Activated CD4-positive, alpha-beta memory T cell treated with anti-CD3 and anti-CD28 coated beads, Interleukin-2, amount 10 ng/mL, durations not matched to agents 7 days and 5 days (primary cell): ENCODE measurements around the gene CEBPE. TPM values are rescaled to one million over a fixed set of nuclear protein-coding genes. Genes with fewer than 3 reads are reported as not detected.

Experiments
- CTCF ChIA-PET: fragments of 350-600 bp; sonication (Branson Sonifier 250); formaldehyde crosslinking; loops from one replicate; lab custom pipeline; 2021; ENCODE audit warnings: antibody characterized with exemption, inconsistent platforms; lab: Charles Lee
- POLR2A ChIA-PET: fragments of 350-600 bp; sonication (Branson Sonifier 250); formaldehyde crosslinking; loops from one replicate; lab custom pipeline; 2021; ENCODE audit warnings: antibody characterized with exemption; lab: Charles Lee
- DNase-seq: peaks from one replicate; pipeline ENCODE4 v3.0.0-alpha.2; 2020
- H3K27ac Mint-ChIP-seq: one replicate; pipeline ENCODE4 v1.8.0; 2021; ENCODE audit warnings: mild to moderate bottlenecking, mixed read lengths
- H3K27me3 Mint-ChIP-seq: one replicate; pipeline ENCODE4 v1.8.0; 2021; ENCODE audit warnings: mixed read lengths
- H3K36me3 Mint-ChIP-seq: one replicate; pipeline ENCODE4 v1.8.0; 2021; ENCODE audit warnings: low read depth, mixed read lengths
- H3K4me1 Mint-ChIP-seq: one replicate; pipeline ENCODE4 v1.8.0; 2021; ENCODE audit warnings: mixed read lengths
- H3K4me3 Mint-ChIP-seq: one replicate; pipeline ENCODE4 v1.8.0; 2021; ENCODE audit warnings: mild to moderate bottlenecking, mixed read lengths
- H3K9me3 Mint-ChIP-seq: one replicate; pipeline ENCODE4 v1.8.0; 2021; ENCODE audit warnings: mixed read lengths
- total RNA-seq, 2 experiments: library from RNA; stranded (reverse); gene quantifications; one replicate each; pipeline ENCODE4 v1.2.3, GENCODE V29; 2021

Gene CEBPE
- total RNA-seq, 2 experiments from 2014 or later, result 0.25 to 0.83 TPM

GRCh38 chr14:23077962-23078361 lies 41.1 kb downstream of the CEBPE start:
- no peak overlapping the region for H3K27ac Mint-ChIP-seq
- H3K9me3 Mint-ChIP-seq, result no peaks in the 10 kb centered on the region
- ChIA-PET CTCF (interaction anchor here (0.7 to 3.4 kb wide), 15 partner anchors 8 to 143 kb away, joined by 3 to 40 read pairs (median 7); partner anchors contain the start of genes ACIN1, AJUBA, C14orf119 and CDH24), POLR2A (interaction anchor here (1.1 to 2.5 kb wide), 3 partner anchors 8 to 14 kb away, joined by 4 to 7 read pairs (median 6); no protein-coding TSS in a partner anchor)
- DNase-seq, result no peak
- no peak overlapping the region for H3K4me3 Mint-ChIP-seq
- H3K4me1 Mint-ChIP-seq, result no peaks in the 10 kb centered on the region
- H3K27me3 Mint-ChIP-seq, result no peaks in the 10 kb centered on the region
- H3K36me3 Mint-ChIP-seq, result peaks cover 72% of the 10 kb centered on the region

GRCh38 chr14:23076785-23077408 lies 42.2 kb downstream of the CEBPE start:
- Mint-ChIP-seq H3K9me3 (no peaks in the 10 kb centered on the region), H3K27ac (no peak overlapping the region), H3K27me3 (no peaks in the 10 kb centered on the region), H3K4me1 (peaks cover 8% of the 10 kb centered on the region), H3K4me3 (no peak overlapping the region), H3K36me3 (peaks cover 79% of the 10 kb centered on the region)
- DNase-seq, result no peak
- ChIA-PET POLR2A (interaction anchor here (1.1 to 2.5 kb wide), 7 partner anchors 8 to 70 kb away, joined by 3 to 7 read pairs (median 4); partner anchors contain the start of genes ACIN1 and C14orf119), CTCF (interaction anchor here (0.6 to 3.4 kb wide), 23 partner anchors 8 to 224 kb away, joined by 3 to 40 read pairs (median 4); partner anchors contain the start of genes ACIN1, AJUBA, C14orf119 and CDH24)

- peaks cover 26% of the 10 kb centered on the region for H3K4me1 Mint-ChIP-seq
- no peaks in the 10 kb centered on the region for H3K27me3 Mint-ChIP-seq
- no peak for DNase-seq
- no peaks in the 10 kb centered on the region for H3K9me3 Mint-ChIP-seq
- CTCF ChIA-PET, result interaction anchor here (0.6 to 1.2 kb wide), 6 partner anchors 16 to 131 kb away, joined by 3 to 4 read pairs (median 3); partner anchors contain the start of gene C14orf119
- H3K27ac Mint-ChIP-seq, result no peak overlapping the region
- H3K36me3 Mint-ChIP-seq, result peaks cover 66% of the 10 kb centered on the region
- no peak overlapping the region for H3K4me3 Mint-ChIP-seq
- POLR2A ChIA-PET, result no interaction called here
Measured at GRCh38 chr14:23074906-23075305, 44.1 kb downstream of the CEBPE start.

- peaks cover 34% of the 10 kb centered on the region for H3K4me1 Mint-ChIP-seq
- H3K27me3 Mint-ChIP-seq, result no peaks in the 10 kb centered on the region
- peak overlapping the region; percentile 97 for H3K4me3 Mint-ChIP-seq
- H3K27ac Mint-ChIP-seq, result peak overlapping the region; percentile 79
- H3K36me3 Mint-ChIP-seq, result peaks cover 60% of the 10 kb centered on the region
- no peaks in the 10 kb centered on the region for H3K9me3 Mint-ChIP-seq
- DNase-seq, result no peak
- CTCF ChIA-PET, result interaction anchor here (1.0 to 4.2 kb wide), 15 partner anchors 9 to 231 kb away, joined by 3 to 31 read pairs (median 6); partner anchors contain the start of genes ACIN1, AJUBA, C14orf119 and CDH24
- POLR2A ChIA-PET, result interaction anchor here (1.0 to 3.7 kb wide), 8 partner anchors 10 to 229 kb away, joined by 3 to 37 read pairs (median 9); partner anchors contain the start of genes ACIN1, C14orf119 and CDH24
Measured at GRCh38 chr14:23071921-23072539, 47.0 kb downstream of the CEBPE start.

- no peaks in the 10 kb centered on the region for H3K27me3 Mint-ChIP-seq
- peak overlapping the region; percentile 79 for H3K27ac Mint-ChIP-seq
- peak overlapping the region; percentile 97 for H3K4me3 Mint-ChIP-seq
- CTCF ChIA-PET, result interaction anchor here (0.8 to 4.2 kb wide), 19 partner anchors 9 to 231 kb away, joined by 3 to 31 read pairs (median 4); partner anchors contain the start of genes ACIN1, AJUBA, C14orf119 and CDH24
- POLR2A ChIA-PET, result interaction anchor here (1.0 to 3.7 kb wide), 12 partner anchors 9 to 230 kb away, joined by 3 to 37 read pairs (median 6); partner anchors contain the start of genes ACIN1, C14orf119, CDH24 and RBM23
- peaks cover 34% of the 10 kb centered on the region for H3K4me1 Mint-ChIP-seq
- H3K36me3 Mint-ChIP-seq, result peaks cover 59% of the 10 kb centered on the region
- peak; percentile 85 for DNase-seq
- H3K9me3 Mint-ChIP-seq, result no peaks in the 10 kb centered on the region
Measured at GRCh38 chr14:23071244-23071920, 47.7 kb downstream of the CEBPE start.

- H3K27me3 Mint-ChIP-seq, result no peaks in the 10 kb centered on the region
- H3K9me3 Mint-ChIP-seq, result no peaks in the 10 kb centered on the region
- peak overlapping the region; percentile 79 for H3K27ac Mint-ChIP-seq
- no peak for DNase-seq
- peak overlapping the region; percentile 97 for H3K4me3 Mint-ChIP-seq
- ChIA-PET POLR2A (interaction anchor here (0.7 to 3.7 kb wide), 13 partner anchors 8 to 231 kb away, joined by 3 to 37 read pairs (median 4); partner anchors contain the start of genes ACIN1, C14orf119, CDH24 and RBM23), CTCF (interaction anchor here (0.8 to 4.2 kb wide), 13 partner anchors 12 to 232 kb away, joined by 3 to 31 read pairs (median 5); partner anchors contain the start of genes ACIN1, AJUBA, C14orf119 and CDH24)
- H3K4me1 Mint-ChIP-seq, result peaks cover 37% of the 10 kb centered on the region
- peaks cover 60% of the 10 kb centered on the region for H3K36me3 Mint-ChIP-seq
Measured at GRCh38 chr14:23070262-23071129, 48.6 kb downstream of the CEBPE start.

GRCh38 chr14:23069413-23069806 lies 49.6 kb downstream of the CEBPE start:
- Mint-ChIP-seq H3K4me3 (no peak overlapping the region), H3K36me3 (peaks cover 60% of the 10 kb centered on the region), H3K27ac (no peak overlapping the region), H3K27me3 (no peaks in the 10 kb centered on the region), H3K9me3 (no peaks in the 10 kb centered on the region), H3K4me1 (peaks cover 37% of the 10 kb centered on the region)
- DNase-seq, result no peak
- ChIA-PET CTCF (interaction anchor here (0.6 to 4.2 kb wide), 56 partner anchors 9 to 471 kb away, joined by 3 to 42 read pairs (median 6); partner anchors contain the start of genes ABHD4, ACIN1, AJUBA and C14orf119), POLR2A (interaction anchor here (0.7 to 3.7 kb wide), 9 partner anchors 8 to 252 kb away, joined by 3 to 37 read pairs (median 4); partner anchors contain the start of genes ACIN1, C14orf119, CDH24 and HAUS4)

GRCh38 chr14:23068789-23069412 lies 50.2 kb downstream of the CEBPE start:
- CTCF ChIA-PET, result interaction anchor here (0.6 to 2.2 kb wide), 68 partner anchors 9 to 502 kb away, joined by 3 to 42 read pairs (median 5); partner anchors contain the start of genes ABHD4, ACIN1, AJUBA and C14orf119
- Mint-ChIP-seq H3K4me1 (peaks cover 37% of the 10 kb centered on the region), H3K27me3 (no peaks in the 10 kb centered on the region), H3K27ac (peak overlapping the region; percentile 36), H3K9me3 (no peaks in the 10 kb centered on the region), H3K4me3 (no peak overlapping the region), H3K36me3 (peaks cover 62% of the 10 kb centered on the region)
- DNase-seq, result peak; percentile 80
- POLR2A ChIA-PET, result interaction anchor here (0.7 to 1.7 kb wide), 9 partner anchors 9 to 253 kb away, joined by 3 to 12 read pairs (median 4); partner anchors contain the start of genes ACIN1, C14orf119, CDH24 and HAUS4

- H3K36me3 Mint-ChIP-seq, result peaks cover 69% of the 10 kb centered on the region
- no peak overlapping the region for H3K4me3 Mint-ChIP-seq
- no peaks in the 10 kb centered on the region for H3K9me3 Mint-ChIP-seq
- POLR2A ChIA-PET, result interaction anchor here (0.8 to 1.7 kb wide), 7 partner anchors 10 to 253 kb away, joined by 3 to 12 read pairs (median 4); partner anchors contain the start of genes ACIN1, C14orf119, CDH24 and HAUS4
- peak overlapping the region; percentile 36 for H3K27ac Mint-ChIP-seq
- no peak for DNase-seq
- CTCF ChIA-PET, result interaction anchor here (0.6 to 2.2 kb wide), 66 partner anchors 9 to 501 kb away, joined by 3 to 42 read pairs (median 5); partner anchors contain the start of genes ABHD4, ACIN1, C14orf119 and CDH24
- H3K27me3 Mint-ChIP-seq, result no peaks in the 10 kb centered on the region
- H3K4me1 Mint-ChIP-seq, result peaks cover 37% of the 10 kb centered on the region
Measured at GRCh38 chr14:23067847-23068788, 50.9 kb downstream of the CEBPE start.
